K562 (cell line): Measurements from ENCODE around the gene PLCB3. TPM values are rescaled to one million over a fixed set of nuclear protein-coding genes. Genes with fewer than 3 reads are reported as not detected.

ENCODE experiments used
- CAMTA2 ChIP-seq: fragments of 250-450 bp; sonication (Bioruptor Pico); conservative IDR thresholded peaks from 2 replicates; pipeline ENCODE4 v1.5.1; 2022
- ESRRB ChIP-seq: fragments of 250-450 bp; sonication (Bioruptor Pico); IDR thresholded peaks from 2 replicates; pipeline ENCODE4 v1.5.0; 2020; ENCODE audit warnings: mild to moderate bottlenecking, moderate library complexity, borderline replicate concordance
- FOXJ3 ChIP-seq: sonication (generic); formaldehyde crosslinking; IDR thresholded peaks from 2 replicates; pipeline ENCODE4 v1.4.0; 2020; ENCODE audit warnings: mild to moderate bottlenecking, missing genetic modification reagents
- HMG20B ChIP-seq: fragments of 250-450 bp; sonication (Bioruptor Pico); IDR thresholded peaks from 2 replicates; pipeline ENCODE4 v1.5.0; 2021; ENCODE audit warnings: mild to moderate bottlenecking
- HMGN3 ChIP-seq: IDR thresholded peaks from 2 replicates; pipeline ENCODE4 v1.6.1; 2011; ENCODE audit warnings: borderline replicate concordance, low read depth, mild to moderate bottlenecking, mixed read lengths, low read length; ENCODE audit not compliant: insufficient read length; ENCODE audit errors: extremely low read depth
- MCM3 ChIP-seq: fragments of 450-650 bp; IDR thresholded peaks from 2 replicates; pipeline ENCODE4 v1.6.1; 2016
- MEF2A ChIP-seq: IDR thresholded peaks from 2 replicates; pipeline ENCODE4 v1.6.1; 2011; ENCODE audit warnings: low read depth, mild to moderate bottlenecking, low read length, moderate library complexity; ENCODE audit not compliant: control insufficient read depth
- MTA2 ChIP-seq: fragments of 450-650 bp; IDR thresholded peaks from 2 replicates; pipeline ENCODE4 v1.6.1; 2016; ENCODE audit warnings: low read depth
- MTA3 ChIP-seq: fragments of 450-650 bp; formaldehyde crosslinking; IDR thresholded peaks from 2 replicates; pipeline ENCODE4 v1.6.1; 2017; ENCODE audit warnings: mild to moderate bottlenecking, borderline replicate concordance
- NUFIP1 ChIP-seq: fragments of 450-650 bp; IDR thresholded peaks from 2 replicates; pipeline ENCODE4 v1.6.1; 2018; ENCODE audit not compliant: partially characterized antibody
- PKNOX1 ChIP-seq: fragments of 450-650 bp; IDR thresholded peaks from 2 replicates; pipeline ENCODE4 v1.6.1; 2016
- POLR2B ChIP-seq: fragments of 450-650 bp; IDR thresholded peaks from 2 replicates; pipeline ENCODE4 v1.6.1; 2018; ENCODE audit warnings: low read depth; ENCODE audit not compliant: partially characterized antibody
- ZFX ChIP-seq: sonication (generic); formaldehyde crosslinking; IDR thresholded peaks from 2 replicates; pipeline ENCODE4 v1.8.0; 2022; ENCODE audit warnings: mild to moderate bottlenecking, missing genetic modification reagents, moderate library complexity
- ZNF3 ChIP-seq: fragments of 250-450 bp; sonication (Bioruptor Pico); IDR thresholded peaks from 2 replicates; pipeline ENCODE4 v1.5.0; 2021; ENCODE audit warnings: mild to moderate bottlenecking, moderate library complexity
- ZNF316 ChIP-seq: fragments of 450-650 bp; IDR thresholded peaks from 2 replicates; pipeline ENCODE4 v1.6.1; 2016
- ZNF780A ChIP-seq: fragments of 250-450 bp; sonication (Bioruptor Pico); IDR thresholded peaks from 2 replicates; pipeline ENCODE4 v1.5.0; 2021; ENCODE audit warnings: mild to moderate bottlenecking
- polyA plus RNA-seq, 8 experiments: library from polyadenylated mRNA; depleted of rRNA in 4 of 8; stranded (reverse) in 5 of 8; unstranded in 3 of 8; fragments of >200 nt; fragmentation: Nextera tagmentation in 2 of 8; fragmentation: Illumina TruSeq in 1 of 8; extraction: Ambion mirVana in 2 of 8; extraction: Trizol in 1 of 8; gene quantifications; 2 replicates each; pipeline versions ENCODE4 v1.2.1 to v1.2.3, GENCODE V29; 2011 to 2014; ENCODE audit warnings: inconsistent platforms in 1 of 8, missing spikeins in 1 of 8
- total RNA-seq, 7 experiments: library from RNA; depleted of rRNA in 6 of 7; stranded (reverse); fragments of >200 nt in 6 of 7; fragmentation: Illumina TruSeq in 2 of 7; extraction: Trizol in 2 of 7; gene quantifications; 2 replicates each; pipeline versions ENCODE4 v1.2.1 to v1.2.3, GENCODE V29; 2011 to 2021; ENCODE audit warnings: low replicate concordance in 1 of 7
- TF ChIP-seq, protein P1 (sequence below): sonication (generic); formaldehyde crosslinking; IDR thresholded peaks from 2 replicates; pipeline ENCODE4 v1.8.0; 2023; ENCODE audit warnings: missing genetic modification reagents, mild to moderate bottlenecking, borderline replicate concordance
- TF ChIP-seq, protein P2 (sequence below): fragments of 450-650 bp; formaldehyde crosslinking; IDR thresholded peaks from 2 replicates; pipeline ENCODE4 v1.4.0; 2020; ENCODE audit warnings: mild to moderate bottlenecking, moderate library complexity
- TF ChIP-seq, protein P3 (sequence below): sonication (generic); formaldehyde crosslinking; IDR thresholded peaks from 2 replicates; pipeline ENCODE4 v1.8.0; 2022; ENCODE audit warnings: missing genetic modification reagents, mild to moderate bottlenecking, moderate library complexity, borderline replicate concordance

The PLCB3 gene
- total and polyA plus RNA-seq, 9 of the 15 experiments (the other 6 are each of a cell fraction or from before 2014, with no cell fraction given), result 0.31 to 44.8 (median 14.6) TPM

GRCh38 chr11:64303109-64304031 lies 52.0 kb downstream of the PLCB3 start (continued):
- TF ChIP-seq, protein P1, sequence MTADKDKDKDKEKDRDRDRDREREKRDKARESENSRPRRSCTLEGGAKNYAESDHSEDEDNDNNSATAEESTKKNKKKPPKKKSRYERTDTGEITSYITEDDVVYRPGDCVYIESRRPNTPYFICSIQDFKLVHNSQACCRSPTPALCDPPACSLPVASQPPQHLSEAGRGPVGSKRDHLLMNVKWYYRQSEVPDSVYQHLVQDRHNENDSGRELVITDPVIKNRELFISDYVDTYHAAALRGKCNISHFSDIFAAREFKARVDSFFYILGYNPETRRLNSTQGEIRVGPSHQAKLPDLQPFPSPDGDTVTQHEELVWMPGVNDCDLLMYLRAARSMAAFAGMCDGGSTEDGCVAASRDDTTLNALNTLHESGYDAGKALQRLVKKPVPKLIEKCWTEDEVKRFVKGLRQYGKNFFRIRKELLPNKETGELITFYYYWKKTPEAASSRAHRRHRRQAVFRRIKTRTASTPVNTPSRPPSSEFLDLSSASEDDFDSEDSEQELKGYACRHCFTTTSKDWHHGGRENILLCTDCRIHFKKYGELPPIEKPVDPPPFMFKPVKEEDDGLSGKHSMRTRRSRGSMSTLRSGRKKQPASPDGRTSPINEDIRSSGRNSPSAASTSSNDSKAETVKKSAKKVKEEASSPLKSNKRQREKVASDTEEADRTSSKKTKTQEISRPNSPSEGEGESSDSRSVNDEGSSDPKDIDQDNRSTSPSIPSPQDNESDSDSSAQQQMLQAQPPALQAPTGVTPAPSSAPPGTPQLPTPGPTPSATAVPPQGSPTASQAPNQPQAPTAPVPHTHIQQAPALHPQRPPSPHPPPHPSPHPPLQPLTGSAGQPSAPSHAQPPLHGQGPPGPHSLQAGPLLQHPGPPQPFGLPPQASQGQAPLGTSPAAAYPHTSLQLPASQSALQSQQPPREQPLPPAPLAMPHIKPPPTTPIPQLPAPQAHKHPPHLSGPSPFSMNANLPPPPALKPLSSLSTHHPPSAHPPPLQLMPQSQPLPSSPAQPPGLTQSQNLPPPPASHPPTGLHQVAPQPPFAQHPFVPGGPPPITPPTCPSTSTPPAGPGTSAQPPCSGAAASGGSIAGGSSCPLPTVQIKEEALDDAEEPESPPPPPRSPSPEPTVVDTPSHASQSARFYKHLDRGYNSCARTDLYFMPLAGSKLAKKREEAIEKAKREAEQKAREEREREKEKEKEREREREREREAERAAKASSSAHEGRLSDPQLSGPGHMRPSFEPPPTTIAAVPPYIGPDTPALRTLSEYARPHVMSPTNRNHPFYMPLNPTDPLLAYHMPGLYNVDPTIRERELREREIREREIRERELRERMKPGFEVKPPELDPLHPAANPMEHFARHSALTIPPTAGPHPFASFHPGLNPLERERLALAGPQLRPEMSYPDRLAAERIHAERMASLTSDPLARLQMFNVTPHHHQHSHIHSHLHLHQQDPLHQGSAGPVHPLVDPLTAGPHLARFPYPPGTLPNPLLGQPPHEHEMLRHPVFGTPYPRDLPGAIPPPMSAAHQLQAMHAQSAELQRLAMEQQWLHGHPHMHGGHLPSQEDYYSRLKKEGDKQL, result 0 out of 2 replicates have a peak, but pooled peaks have one; percentile 68
- TF ChIP-seq ZNF3 (CRISPR knock-in tag) (no peak), ESRRB (no peak), POLR2B (no peak), ZFX (CRISPR knock-in tag) (no peak), MTA3 (no peak), ZNF316 (no peak), ZNF780A (CRISPR knock-in tag) (no peak), NUFIP1 (no peak), CAMTA2 (CRISPR knock-in tag) (no peak), FOXJ3 (CRISPR knock-in tag) (no peak), MEF2A (no peak), HMG20B (no peak), PKNOX1 (peak; percentile 9; the same call in 1 of the 2 replicates), MCM3 (no peak), HMGN3 (no peak), MTA2 (no peak)
- TF ChIP-seq, protein P2, sequence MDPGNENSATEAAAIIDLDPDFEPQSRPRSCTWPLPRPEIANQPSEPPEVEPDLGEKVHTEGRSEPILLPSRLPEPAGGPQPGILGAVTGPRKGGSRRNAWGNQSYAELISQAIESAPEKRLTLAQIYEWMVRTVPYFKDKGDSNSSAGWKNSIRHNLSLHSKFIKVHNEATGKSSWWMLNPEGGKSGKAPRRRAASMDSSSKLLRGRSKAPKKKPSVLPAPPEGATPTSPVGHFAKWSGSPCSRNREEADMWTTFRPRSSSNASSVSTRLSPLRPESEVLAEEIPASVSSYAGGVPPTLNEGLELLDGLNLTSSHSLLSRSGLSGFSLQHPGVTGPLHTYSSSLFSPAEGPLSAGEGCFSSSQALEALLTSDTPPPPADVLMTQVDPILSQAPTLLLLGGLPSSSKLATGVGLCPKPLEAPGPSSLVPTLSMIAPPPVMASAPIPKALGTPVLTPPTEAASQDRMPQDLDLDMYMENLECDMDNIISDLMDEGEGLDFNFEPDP, result no peak
- TF ChIP-seq, protein P3, sequence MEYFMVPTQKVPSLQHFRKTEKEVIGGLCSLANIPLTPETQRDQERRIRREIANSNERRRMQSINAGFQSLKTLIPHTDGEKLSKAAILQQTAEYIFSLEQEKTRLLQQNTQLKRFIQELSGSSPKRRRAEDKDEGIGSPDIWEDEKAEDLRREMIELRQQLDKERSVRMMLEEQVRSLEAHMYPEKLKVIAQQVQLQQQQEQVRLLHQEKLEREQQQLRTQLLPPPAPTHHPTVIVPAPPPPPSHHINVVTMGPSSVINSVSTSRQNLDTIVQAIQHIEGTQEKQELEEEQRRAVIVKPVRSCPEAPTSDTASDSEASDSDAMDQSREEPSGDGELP (CRISPR knock-in tag), result no peak
